H1 (cell line): Measurements from ENCODE around the gene CCDC91.

Experiments used
- BACH1 ChIP-seq: IDR thresholded peaks from 2 replicates; pipeline ENCODE4 v1.6.1; 2012; ENCODE audit warnings: low read length, improper control_type of control experiment
- E2F6 ChIP-seq: IDR thresholded peaks from 2 replicates; pipeline ENCODE4 v1.6.1; 2012; ENCODE audit warnings: inconsistent platforms
- RBBP5 ChIP-seq: IDR thresholded peaks from 2 replicates; pipeline ENCODE4 v1.7.1; 2012; ENCODE audit warnings: low read depth, mild to moderate bottlenecking, inconsistent platforms, low read length, moderate library complexity, borderline replicate concordance
- RFX5 ChIP-seq: IDR thresholded peaks from 2 replicates; pipeline ENCODE4 v1.6.1; 2011; ENCODE audit warnings: low read depth, low read length, improper control_type of control experiment, borderline replicate concordance
- RNF2 ChIP-seq: fragments of 200-900, 300-1000 bp; sonication (generic); IDR thresholded peaks from 2 replicates; pipeline ENCODE4 v1.7.1; 2016; ENCODE audit warnings: borderline replicate concordance, low read depth, mild to moderate bottlenecking, antibody characterized with exemption, low read length; ENCODE audit not compliant: poor library complexity, severe bottlenecking; ENCODE audit errors: missing control alignments
- TF ChIP-seq, protein P1 (sequence below), 3 experiments: IDR thresholded peaks; 1 replicate in 2 of 3; 2 replicates in 1 of 3; pipeline versions ENCODE4 v1.5.1 to v1.6.1; 2011; ENCODE audit warnings: low read length in 3 of 3, mild to moderate bottlenecking in 3 of 3, inconsistent platforms in 2 of 3, low read depth in 1 of 3, moderate library complexity in 1 of 3; ENCODE audit not compliant: insufficient read depth in 1 of 3; ENCODE audit errors: control extremely low read depth in 1 of 3

DNA sequence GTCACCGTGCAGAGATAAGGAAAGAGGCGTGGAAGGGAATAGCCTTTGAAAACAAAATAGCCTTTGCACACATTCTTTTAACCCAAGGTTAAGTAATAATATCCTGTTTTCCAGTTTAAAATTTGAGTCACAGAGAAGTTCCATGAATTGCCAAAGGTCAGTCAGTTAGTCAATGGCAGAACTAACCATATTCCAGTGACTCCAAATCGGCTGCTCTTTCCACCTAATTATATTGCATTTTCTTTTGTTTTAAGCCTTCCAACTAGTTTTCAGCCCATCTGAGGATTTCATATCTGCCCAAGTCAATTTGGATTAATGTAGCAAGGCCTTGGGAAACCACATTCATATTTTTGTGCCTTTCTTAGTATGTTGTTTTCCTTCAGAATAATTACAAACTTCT is 373.0 kb downstream of the CCDC91 start:
- TF ChIP-seq RFX5 = no peak
- TF ChIP-seq, protein P1, sequence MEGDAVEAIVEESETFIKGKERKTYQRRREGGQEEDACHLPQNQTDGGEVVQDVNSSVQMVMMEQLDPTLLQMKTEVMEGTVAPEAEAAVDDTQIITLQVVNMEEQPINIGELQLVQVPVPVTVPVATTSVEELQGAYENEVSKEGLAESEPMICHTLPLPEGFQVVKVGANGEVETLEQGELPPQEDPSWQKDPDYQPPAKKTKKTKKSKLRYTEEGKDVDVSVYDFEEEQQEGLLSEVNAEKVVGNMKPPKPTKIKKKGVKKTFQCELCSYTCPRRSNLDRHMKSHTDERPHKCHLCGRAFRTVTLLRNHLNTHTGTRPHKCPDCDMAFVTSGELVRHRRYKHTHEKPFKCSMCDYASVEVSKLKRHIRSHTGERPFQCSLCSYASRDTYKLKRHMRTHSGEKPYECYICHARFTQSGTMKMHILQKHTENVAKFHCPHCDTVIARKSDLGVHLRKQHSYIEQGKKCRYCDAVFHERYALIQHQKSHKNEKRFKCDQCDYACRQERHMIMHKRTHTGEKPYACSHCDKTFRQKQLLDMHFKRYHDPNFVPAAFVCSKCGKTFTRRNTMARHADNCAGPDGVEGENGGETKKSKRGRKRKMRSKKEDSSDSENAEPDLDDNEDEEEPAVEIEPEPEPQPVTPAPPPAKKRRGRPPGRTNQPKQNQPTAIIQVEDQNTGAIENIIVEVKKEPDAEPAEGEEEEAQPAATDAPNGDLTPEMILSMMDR (IDR thresholded peaks at IDR 0.05; ENCODE audit: control extremely low read depth in 1 of 3, insufficient read depth in 1 of 3, low read depth in 1 of 3, low read length in 3 of 3) = no peak
- no peak for TF ChIP-seq E2F6
- TF ChIP-seq BACH1 = no peak
- no peak for TF ChIP-seq RBBP5
- no peak for TF ChIP-seq RNF2
